HCT116 (cell line): Measurements from ENCODE around the gene ATP1B3. TPM values are rescaled to one million over a fixed set of nuclear protein-coding genes. Genes with fewer than 3 reads are reported as not detected.

Experiments used
- ATAC-seq: fragments of 200-7000 bp; cut with Tn5 transposase; 2 replicates; pipeline ENCODE4 v1.9.1; 2020; ENCODE audit warnings: mild to moderate bottlenecking, moderate library complexity
- BruUV-seq: library from RNA; stranded (reverse); fragments of 400-500 nt; replicated peaks from 2 replicates; lab custom pipeline; 2021; lab: Mats Ljungman, UMichigan
- CTCF ChIA-PET: fragments of 300-600 bp; sonication (Branson Sonifier 250); formaldehyde crosslinking; loops from one replicate; lab custom pipeline; 2021; ENCODE audit warnings: antibody characterized with exemption; lab: Charles Lee
- POLR2A ChIA-PET: fragments of 300-600, 350-600 bp; sonication (Branson Sonifier 250); formaldehyde crosslinking; loops from one replicate; lab custom pipeline; 2021; ENCODE audit warnings: antibody characterized with exemption; lab: Charles Lee
- RAD21 ChIA-PET, 2 experiments: fragments of 300-600 bp; sonication (Branson Sonifier 250); formaldehyde crosslinking; loops; one replicate each; lab custom pipeline; 2023; ENCODE audit warnings: low total read pairs in 2 of 2; ENCODE audit not compliant: uncharacterized antibody in 2 of 2, unreplicated experiment in 2 of 2, low non-redundant PET in 1 of 2; lab: Charles Lee
- DNase-seq: peaks from one replicate; pipeline ENCODE4 v3.0.0-alpha.2; 2010; ENCODE audit warnings: low read depth, low spot score
- H2AFZ ChIP-seq: fragments of 200-600 bp; shearing (Covaris generic), sonication (generic); 2 replicates; pipeline ENCODE4 v1.6.1; 2017; ENCODE audit warnings: low read depth, mixed run types, mixed read lengths, antibody characterized with exemption, low read length; ENCODE audit not compliant: poor library complexity, severe bottlenecking
- H3K27ac ChIP-seq: 2 replicates; pipeline ENCODE4 v1.5.1; 2012; ENCODE audit warnings: low read depth, low read length
- H3K27me3 ChIP-seq: fragments of 200-600 bp; sonication (generic); 2 replicates; pipeline ENCODE4 v1.6.1; 2016; ENCODE audit warnings: mixed run types, low read length, mixed read lengths; ENCODE audit not compliant: insufficient read depth
- H3K36me3 ChIP-seq, 2 experiments: fragments of 200-500 bp in 1 of 2; fragments of 200-600 bp in 1 of 2; sonication (Bioruptor generic) in 1 of 2; sonication (generic) in 1 of 2; 2 replicates each; pipeline versions ENCODE4 v1.5.1 to v1.6.1; 2014 to 2016; ENCODE audit warnings: low read length in 2 of 2, inconsistent platforms in 1 of 2, mixed read lengths in 1 of 2, mixed run types in 1 of 2; ENCODE audit not compliant: insufficient read depth in 2 of 2, control insufficient read depth in 1 of 2
- H3K4me1 ChIP-seq, 2 experiments: fragments of 200-600 bp in 1 of 2; sonication (generic) in 1 of 2; 2 replicates each; pipeline versions ENCODE4 v1.5.1 to v1.6.1; 2012 to 2017; ENCODE audit warnings: low read length in 2 of 2, inconsistent platforms in 1 of 2, mild to moderate bottlenecking in 1 of 2, mixed read lengths in 1 of 2, mixed run types in 1 of 2, moderate library complexity in 1 of 2; ENCODE audit not compliant: insufficient read depth in 2 of 2, control insufficient read depth in 1 of 2
- H3K4me2 ChIP-seq: fragments of 200-600 bp; sonication (generic); 2 replicates; pipeline ENCODE4 v1.6.1; 2017; ENCODE audit warnings: mixed run types, low read length, mixed read lengths
- H3K4me3 ChIP-seq, 2 experiments: fragments of 200-600 bp in 1 of 2; sonication (generic) in 1 of 2; replicated peaks in 1 of 2; 2 replicates each; pipeline ENCODE4 v1.5.1; 2011 to 2016; ENCODE audit warnings: low read length in 2 of 2, control low read depth in 1 of 2, low read depth in 1 of 2, mild to moderate bottlenecking in 1 of 2, mixed read lengths in 1 of 2, mixed run types in 1 of 2
- H3K79me2 ChIP-seq: fragments of 200-600 bp; sonication (generic); 2 replicates; pipeline ENCODE4 v1.6.1; 2017; ENCODE audit warnings: mild to moderate bottlenecking, mixed run types, low read length, moderate library complexity, mixed read lengths; ENCODE audit not compliant: insufficient read depth
- H3K9ac ChIP-seq: fragments of 200-600 bp; sonication (generic); 2 replicates; pipeline ENCODE4 v1.6.1; 2016; ENCODE audit warnings: low read length, mixed read lengths
- H3K9me2 ChIP-seq: fragments of 200-600 bp; sonication (generic), shearing (Covaris generic); 2 replicates; pipeline ENCODE4 v1.6.1; 2017; ENCODE audit warnings: mixed run types, mild to moderate bottlenecking, moderate library complexity; ENCODE audit not compliant: insufficient read depth
- H3K9me3 ChIP-seq, 2 experiments: fragments of 200-500 bp in 1 of 2; fragments of 200-600 bp in 1 of 2; sonication (Bioruptor generic) in 1 of 2; sonication (generic) in 1 of 2; 2 replicates each; pipeline ENCODE4 v1.6.1; 2014 to 2017; ENCODE audit warnings: low read length in 2 of 2, mixed read lengths in 2 of 2, inconsistent platforms in 1 of 2, low read depth in 1 of 2, mild to moderate bottlenecking in 1 of 2, mixed run types in 1 of 2, moderate library complexity in 1 of 2; ENCODE audit not compliant: control insufficient read depth in 1 of 2, insufficient read depth in 1 of 2
- H4K20me1 ChIP-seq: fragments of 200-600 bp; sonication (generic), shearing (Covaris generic); 2 replicates; pipeline ENCODE4 v1.6.1; 2017; ENCODE audit warnings: mixed run types, mild to moderate bottlenecking, moderate library complexity; ENCODE audit not compliant: insufficient read depth
- CBX3 ChIP-seq: IDR thresholded peaks from 2 replicates; pipeline ENCODE4 v1.6.1; 2012; ENCODE audit warnings: low read depth
- CEBPB ChIP-seq: IDR thresholded peaks from 2 replicates; pipeline ENCODE4 v1.6.1; 2012; ENCODE audit warnings: low read depth
- EZH2phosphoT487 ChIP-seq: fragments of 200-600 bp; IDR thresholded peaks from 2 replicates; pipeline ENCODE4 v1.6.1; 2018; ENCODE audit warnings: antibody characterized with exemption, borderline replicate concordance
- FOSL1 ChIP-seq: IDR thresholded peaks from 2 replicates; pipeline ENCODE4 v1.6.1; 2012; ENCODE audit warnings: low read depth
- JUND ChIP-seq: IDR thresholded peaks from 2 replicates; pipeline ENCODE4 v1.6.1; 2012
- MAX ChIP-seq: IDR thresholded peaks from 2 replicates; pipeline ENCODE4 v1.6.1; 2012
- POLR2A ChIP-seq: IDR thresholded peaks from 2 replicates; pipeline ENCODE4 v1.7.0; 2011; ENCODE audit warnings: borderline replicate concordance; ENCODE audit not compliant: insufficient read depth, insufficient read length; ENCODE audit errors: extremely low read depth
- POLR2AphosphoS5 ChIP-seq: IDR thresholded peaks from 2 replicates; pipeline ENCODE4 v1.6.1; 2011; ENCODE audit warnings: mild to moderate bottlenecking, low read depth, low read length, moderate library complexity
- SIN3A ChIP-seq: IDR thresholded peaks from 2 replicates; pipeline ENCODE4 v1.6.1; 2012; ENCODE audit warnings: low read depth
- SP1 ChIP-seq: IDR thresholded peaks from 2 replicates; pipeline ENCODE4 v1.6.1; 2012; ENCODE audit warnings: low read depth
- SRF ChIP-seq: IDR thresholded peaks from 2 replicates; pipeline ENCODE4 v1.6.1; 2012; ENCODE audit warnings: low read depth
- TCF7L2 ChIP-seq: IDR thresholded peaks from 2 replicates; pipeline ENCODE4 v1.7.0; 2011; ENCODE audit warnings: borderline replicate concordance, inconsistent platforms; ENCODE audit not compliant: insufficient read depth, insufficient read length; ENCODE audit errors: extremely low read depth
- YY1 ChIP-seq: IDR thresholded peaks from 2 replicates; pipeline ENCODE4 v1.6.1; 2011; ENCODE audit warnings: low read length, low read depth, moderate library complexity, mild to moderate bottlenecking; ENCODE audit not compliant: insufficient replicate concordance; ENCODE audit errors: extremely low read depth
- ZFX ChIP-seq: fragments of 450-650 bp; IDR thresholded peaks from 2 replicates; pipeline ENCODE4 v1.6.1; 2017
- ZNF274 ChIP-seq: fragments of 200-500 bp; sonication (Bioruptor generic); IDR thresholded peaks from 2 replicates; pipeline ENCODE4 v1.6.1; 2014; ENCODE audit warnings: mild to moderate bottlenecking, low read depth, low read length, inconsistent platforms
- intact Hi-C: fragments of 100-400 bp; cut with micrococcal nuclease; formaldehyde crosslinking; loops from 2 replicates; pipeline ENCODE4 v1.10.0; 2022
- total RNA-seq: library from RNA; stranded (reverse); gene quantifications from one replicate; pipeline ENCODE4 v1.2.1, GENCODE V29; 2021; ENCODE audit not compliant: unreplicated experiment
- TF ChIP-seq, protein P1 (sequence below): IDR thresholded peaks from 2 replicates; pipeline ENCODE4 v1.6.1; 2011; ENCODE audit warnings: mild to moderate bottlenecking, low read length, moderate library complexity; ENCODE audit not compliant: insufficient replicate concordance; ENCODE audit errors: extremely low read depth

Gene ATP1B3
- total RNA-seq, 1 experiment from 2014 or later = 147 TPM

GRCh38 chr3:141895731-141896130 is 19.3 kb downstream of the ATP1B3 start:
- no peak overlapping the region for H3K27ac ChIP-seq
- H3K4me3 ChIP-seq = no peak overlapping the region
- no peaks in the 10 kb centered on the region for H3K27me3 ChIP-seq
- ChIA-PET CTCF (no interaction called here), RAD21 (no interaction called here), POLR2A (no interaction called here)
- no peak overlapping the region for H3K4me2 ChIP-seq
- H2AFZ ChIP-seq = no peak overlapping the region
- H4K20me1 ChIP-seq = peaks cover 20% of the 10 kb centered on the region; the same call in 1 of the 2 replicates
- H3K79me2 ChIP-seq = peaks cover 99% of the 10 kb centered on the region
- peaks cover 0 to 25% of the 10 kb centered on the region in 2 experiments; a peak in 2 of 4 replicates for H3K36me3 ChIP-seq
- no peak for ATAC-seq
- TF ChIP-seq YY1 = no peak
- TF ChIP-seq POLR2A = no peak
- TF ChIP-seq POLR2AphosphoS5 = no peak
- TF ChIP-seq FOSL1 = no peak
- no peaks in the 10 kb centered on the region; the same call in 1 of the 2 replicates for H3K9me2 ChIP-seq
- no TSS peak for BruUV-seq
- intact Hi-C loops = no loop called here
- no peak for DNase-seq
- peaks cover 3 to 6% of the 10 kb centered on the region in 2 experiments; a peak in 2 of 4 replicates for H3K4me1 ChIP-seq
- no peak overlapping the region for H3K9ac ChIP-seq
- peaks cover 4 to 10% of the 10 kb centered on the region in 2 experiments; a peak in 1 of 4 replicates for H3K9me3 ChIP-seq

- H4K20me1 ChIP-seq = peaks cover 8% of the 10 kb centered on the region; the same call in 1 of the 2 replicates
- H3K4me2 ChIP-seq = no peak overlapping the region
- peaks cover 3% of the 10 kb centered on the region in 2 experiments; a peak in 1 of 4 replicates for H3K4me1 ChIP-seq
- no peaks in the 10 kb centered on the region for H3K9me2 ChIP-seq
- H3K4me3 ChIP-seq = no peak overlapping the region
- no peak for DNase-seq
- no peak overlapping the region for H3K9ac ChIP-seq
- ChIA-PET RAD21 (no interaction called here), POLR2A (no interaction called here), CTCF (no interaction called here)
- BruUV-seq = no TSS peak
- H2AFZ ChIP-seq = no peak overlapping the region
- peaks cover 4 to 10% of the 10 kb centered on the region in 2 experiments; a peak in 1 of 4 replicates for H3K9me3 ChIP-seq
- H3K27ac ChIP-seq = no peak overlapping the region
- H3K27me3 ChIP-seq = no peaks in the 10 kb centered on the region
- intact Hi-C loops = no loop called here
- peaks cover 98% of the 10 kb centered on the region for H3K79me2 ChIP-seq
- peaks cover 2 to 31% of the 10 kb centered on the region in 2 experiments; a peak in 2 of 4 replicates for H3K36me3 ChIP-seq
- ATAC-seq = no peak
- TF ChIP-seq ZNF274 (no peak), MAX (no peak), POLR2AphosphoS5 (no peak), SRF (no peak), FOSL1 (no peak), ZFX (no peak), CBX3 (no peak), SP1 (no peak), JUND (no peak), CEBPB (no peak), POLR2A (no peak), EZH2phosphoT487 (no peak), TCF7L2 (no peak), SIN3A (no peak)
- TF ChIP-seq, protein P1, sequence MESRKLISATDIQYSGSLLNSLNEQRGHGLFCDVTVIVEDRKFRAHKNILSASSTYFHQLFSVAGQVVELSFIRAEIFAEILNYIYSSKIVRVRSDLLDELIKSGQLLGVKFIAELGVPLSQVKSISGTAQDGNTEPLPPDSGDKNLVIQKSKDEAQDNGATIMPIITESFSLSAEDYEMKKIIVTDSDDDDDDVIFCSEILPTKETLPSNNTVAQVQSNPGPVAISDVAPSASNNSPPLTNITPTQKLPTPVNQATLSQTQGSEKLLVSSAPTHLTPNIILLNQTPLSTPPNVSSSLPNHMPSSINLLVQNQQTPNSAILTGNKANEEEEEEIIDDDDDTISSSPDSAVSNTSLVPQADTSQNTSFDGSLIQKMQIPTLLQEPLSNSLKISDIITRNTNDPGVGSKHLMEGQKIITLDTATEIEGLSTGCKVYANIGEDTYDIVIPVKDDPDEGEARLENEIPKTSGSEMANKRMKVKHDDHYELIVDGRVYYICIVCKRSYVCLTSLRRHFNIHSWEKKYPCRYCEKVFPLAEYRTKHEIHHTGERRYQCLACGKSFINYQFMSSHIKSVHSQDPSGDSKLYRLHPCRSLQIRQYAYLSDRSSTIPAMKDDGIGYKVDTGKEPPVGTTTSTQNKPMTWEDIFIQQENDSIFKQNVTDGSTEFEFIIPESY = no peak
These were observed 22.5 kb downstream of the ATP1B3 start for GRCh38 chr3:141898908-141899307.
